Mesenchymal stem cell (in vitro differentiated cells and primary cell): ENCODE results near the gene ELK3.

Source experiments
- DNase-seq: peaks from one replicate; pipeline ENCODE4 v3.0.0-alpha.2; 2013
- H2AFZ ChIP-seq: one replicate; pipeline ENCODE4 v1.6.1; 2013; ENCODE audit warnings: low read depth, mild to moderate bottlenecking, control low read depth, inconsistent platforms, low read length, moderate library complexity
- H2AK5ac ChIP-seq: 2 replicates; pipeline ENCODE4 v1.6.1; 2013; ENCODE audit warnings: low read length, moderate library complexity, mild to moderate bottlenecking, inconsistent platforms; ENCODE audit not compliant: severe bottlenecking
- H2BK120ac ChIP-seq: one replicate; pipeline ENCODE4 v1.6.1; 2013; ENCODE audit warnings: low read depth, mild to moderate bottlenecking, inconsistent platforms, low read length, moderate library complexity
- H2BK12ac ChIP-seq, 2 experiments: one replicate each; pipeline ENCODE4 v1.6.1; 2013; ENCODE audit warnings: inconsistent platforms in 2 of 2, low read length in 2 of 2, mild to moderate bottlenecking in 2 of 2, moderate library complexity in 2 of 2, control low read depth in 1 of 2
- H2BK15ac ChIP-seq: one replicate; pipeline ENCODE4 v1.6.1; 2013; ENCODE audit warnings: mild to moderate bottlenecking, low read depth, inconsistent platforms; ENCODE audit not compliant: poor library complexity, severe bottlenecking
- H2BK5ac ChIP-seq: 2 replicates; pipeline ENCODE4 v1.6.1; 2013; ENCODE audit warnings: low read depth, mild to moderate bottlenecking, low read length, control low read depth, inconsistent platforms; ENCODE audit not compliant: poor library complexity, severe bottlenecking
- H3K14ac ChIP-seq, 2 experiments: one replicate each; pipeline ENCODE4 v1.6.1; 2013; ENCODE audit warnings: inconsistent platforms in 2 of 2, low read length in 2 of 2, control low read depth in 1 of 2, mild to moderate bottlenecking in 1 of 2, moderate library complexity in 1 of 2
- H3K18ac ChIP-seq, 2 experiments: one replicate each; pipeline ENCODE4 v1.6.1; 2013; ENCODE audit warnings: inconsistent platforms in 2 of 2, low read length in 2 of 2, control low read depth in 1 of 2, low read depth in 1 of 2, mild to moderate bottlenecking in 1 of 2
- H3K23ac ChIP-seq, 2 experiments: one replicate each; pipeline ENCODE4 v1.6.1; 2013; ENCODE audit warnings: inconsistent platforms in 2 of 2, low read length in 2 of 2, mild to moderate bottlenecking in 2 of 2, moderate library complexity in 2 of 2, control low read depth in 1 of 2
- H3K27ac ChIP-seq: 2 replicates; pipeline ENCODE4 v1.5.1; 2013; ENCODE audit warnings: mild to moderate bottlenecking, moderate library complexity, low read length, control low read depth, inconsistent platforms; ENCODE audit not compliant: poor library complexity, severe bottlenecking
- H3K27me3 ChIP-seq, 2 experiments: 2 replicates each; pipeline versions ENCODE4 v1.6.1 to v1.7.0; 2013; ENCODE audit warnings: low read length in 2 of 2, mild to moderate bottlenecking in 2 of 2, moderate library complexity in 2 of 2, control low read depth in 1 of 2, inconsistent platforms in 1 of 2; ENCODE audit not compliant: control insufficient read depth in 1 of 2, insufficient read depth in 1 of 2
- H3K36me3 ChIP-seq, 2 experiments: 2 replicates each; pipeline versions ENCODE4 v1.6.1 to v1.7.0; 2013; ENCODE audit warnings: low read length in 2 of 2, control low read depth in 1 of 2, inconsistent platforms in 1 of 2, low read depth in 1 of 2, mild to moderate bottlenecking in 1 of 2; ENCODE audit not compliant: insufficient read depth in 2 of 2, control insufficient read depth in 1 of 2
- H3K4ac ChIP-seq, 2 experiments: one replicate each; pipeline ENCODE4 v1.6.1; 2013; ENCODE audit warnings: inconsistent platforms in 2 of 2, low read length in 2 of 2, mild to moderate bottlenecking in 2 of 2, moderate library complexity in 2 of 2, control low read depth in 1 of 2, low read depth in 1 of 2
- H3K4me1 ChIP-seq: 2 replicates; pipeline ENCODE4 v1.6.1; 2013; ENCODE audit warnings: low read depth, low read length, control low read depth; ENCODE audit not compliant: control insufficient read depth, insufficient read depth
- H3K4me2 ChIP-seq: 2 replicates; pipeline ENCODE4 v1.6.1; 2013; ENCODE audit warnings: low read length, mild to moderate bottlenecking, inconsistent platforms; ENCODE audit not compliant: poor library complexity, severe bottlenecking
- H3K4me3 ChIP-seq, 2 experiments: 2 replicates each; pipeline versions ENCODE4 v1.5.1 to v1.7.0; 2013; ENCODE audit warnings: low read length in 2 of 2, mild to moderate bottlenecking in 2 of 2, control low read depth in 1 of 2, low read depth in 1 of 2; ENCODE audit not compliant: insufficient read depth in 1 of 2
- H3K79me1 ChIP-seq: replicated peaks from 2 replicates; pipeline ENCODE4 v1.6.1; 2013; ENCODE audit warnings: mild to moderate bottlenecking, control low read depth, low read length, inconsistent platforms; ENCODE audit not compliant: poor library complexity, severe bottlenecking
- H3K9ac ChIP-seq: 2 replicates; pipeline ENCODE4 v1.7.0; 2013; ENCODE audit warnings: mild to moderate bottlenecking, low read length, moderate library complexity
- H3K9me3 ChIP-seq: 2 replicates; pipeline ENCODE4 v1.7.0; 2013; ENCODE audit warnings: mild to moderate bottlenecking, low read length; ENCODE audit not compliant: control insufficient read depth
- H4K8ac ChIP-seq: one replicate; pipeline ENCODE4 v1.6.1; 2013; ENCODE audit warnings: inconsistent platforms, mild to moderate bottlenecking, low read length, moderate library complexity
- H4K91ac ChIP-seq: one replicate; pipeline ENCODE4 v1.6.1; 2013; ENCODE audit warnings: mild to moderate bottlenecking, low read length, inconsistent platforms
- WGBS: methylation state at CpG from one replicate; pipeline ENCODE4 v1.1.7; 2013; ENCODE audit warnings: mixed read lengths; 5-methylcytosine and 5-hydroxymethylcytosine counted together

The ELK3 gene

GRCh38 chr12:96297504-96297903 is 103.3 kb downstream of the ELK3 start:
- WGBS: 96% methylated on average over 2 of the region's 4 CpGs
- no peak overlapping the region for H3K27ac ChIP-seq
- no peaks in the 10 kb centered on the region for H3K27me3 ChIP-seq
- H2AK5ac ChIP-seq: no peak overlapping the region
- no peak overlapping the region for H4K8ac ChIP-seq
- no peak overlapping the region for H2BK120ac ChIP-seq
- no peak overlapping the region for H2BK15ac ChIP-seq
- peaks cover 5 to 85% of the 10 kb centered on the region in 2 experiments for H3K36me3 ChIP-seq
- no peak overlapping the region for H3K9ac ChIP-seq
- H3K23ac ChIP-seq: no peak overlapping the region
- no peak overlapping the region for H3K4ac ChIP-seq
- H3K4me1 ChIP-seq: peaks cover 1% of the 10 kb centered on the region
- H3K4me2 ChIP-seq: no peak overlapping the region
- H2AFZ ChIP-seq: no peak overlapping the region
- no peak overlapping the region for H3K18ac ChIP-seq
- no peak overlapping the region for H2BK5ac ChIP-seq
- H3K9me3 ChIP-seq: no peaks in the 10 kb centered on the region
- no peak overlapping the region for H3K4me3 ChIP-seq
- no peak overlapping the region for H4K91ac ChIP-seq
- H3K14ac ChIP-seq: no peak overlapping the region
- peaks cover 3% of the 10 kb centered on the region for H3K79me1 ChIP-seq
- H2BK12ac ChIP-seq: no peak overlapping the region
- DNase-seq: no peak

DNA sequence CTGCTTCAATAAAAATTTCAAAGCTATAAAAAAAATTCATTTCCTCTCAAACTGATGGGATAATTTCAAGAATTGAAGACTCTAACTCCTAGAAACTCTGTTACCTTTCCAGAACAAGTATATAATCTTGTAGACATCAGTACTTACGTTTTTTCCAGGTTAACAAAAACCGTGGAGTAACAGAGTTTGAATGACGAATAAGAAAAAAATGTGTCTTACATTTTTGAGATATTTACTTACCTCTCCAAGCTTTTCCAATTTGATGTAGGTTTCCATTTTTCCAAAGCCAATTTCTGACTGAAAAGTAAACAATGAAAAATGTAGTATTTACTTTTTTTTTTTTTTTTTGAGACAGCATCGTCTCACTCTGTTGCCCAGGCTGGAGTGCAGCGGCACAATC is 105.9 kb downstream of the ELK3 start:
- 100% methylated on average over 2 of the region's 5 CpGs for WGBS
- no peak for DNase-seq
- peaks cover 1% of the 10 kb centered on the region for H3K4me1 ChIP-seq
- H3K18ac ChIP-seq: no peak overlapping the region
- no peaks in the 10 kb centered on the region for H3K9me3 ChIP-seq
- H3K9ac ChIP-seq: no peak overlapping the region
- no peak overlapping the region for H4K91ac ChIP-seq
- H3K79me1 ChIP-seq: peaks cover 2% of the 10 kb centered on the region
- no peak overlapping the region for H2BK5ac ChIP-seq
- peaks cover 3 to 67% of the 10 kb centered on the region in 2 experiments for H3K36me3 ChIP-seq
- H3K27ac ChIP-seq: no peak overlapping the region
- no peak overlapping the region for H3K4ac ChIP-seq
- H3K4me3 ChIP-seq: no peak overlapping the region
- no peak overlapping the region for H2BK12ac ChIP-seq
- no peak overlapping the region for H3K4me2 ChIP-seq
- no peak overlapping the region for H4K8ac ChIP-seq
- no peak overlapping the region for H2BK120ac ChIP-seq
- no peaks in the 10 kb centered on the region for H3K27me3 ChIP-seq
- no peak overlapping the region for H2BK15ac ChIP-seq
- H2AK5ac ChIP-seq: no peak overlapping the region
- no peak overlapping the region for H2AFZ ChIP-seq
- H3K23ac ChIP-seq: no peak overlapping the region
- no peak overlapping the region for H3K14ac ChIP-seq

- H3K14ac ChIP-seq: no peak overlapping the region
- 100% methylated on average over 1 of the region's 4 CpGs for WGBS
- peaks cover 7% of the 10 kb centered on the region for H3K79me1 ChIP-seq
- H2AK5ac ChIP-seq: no peak overlapping the region
- no peak overlapping the region for H3K9ac ChIP-seq
- no peak overlapping the region for H2BK120ac ChIP-seq
- H2BK15ac ChIP-seq: no peak overlapping the region
- no peak overlapping the region for H2BK12ac ChIP-seq
- no peak overlapping the region for H3K4me3 ChIP-seq
- H2BK5ac ChIP-seq: no peak overlapping the region
- no peaks in the 10 kb centered on the region for H3K9me3 ChIP-seq
- DNase-seq: no peak
- no peak overlapping the region for H3K18ac ChIP-seq
- H3K27me3 ChIP-seq: no peaks in the 10 kb centered on the region
- H3K4me2 ChIP-seq: no peak overlapping the region
- peaks cover 1% of the 10 kb centered on the region for H3K4me1 ChIP-seq
- no peak overlapping the region for H3K27ac ChIP-seq
- H3K23ac ChIP-seq: no peak overlapping the region
- peaks cover 7 to 63% of the 10 kb centered on the region in 2 experiments for H3K36me3 ChIP-seq
- H4K8ac ChIP-seq: no peak overlapping the region
- H3K4ac ChIP-seq: no peak overlapping the region
- H2AFZ ChIP-seq: no peak overlapping the region
- H4K91ac ChIP-seq: no peak overlapping the region
These were observed 107.6 kb downstream of the ELK3 start for GRCh38 chr12:96301732-96302131.

GRCh38 chr12:96302687-96303310 is 108.6 kb downstream of the ELK3 start:
- 100% methylated on average over 1 of the region's 2 CpGs for WGBS
- H3K9ac ChIP-seq: no peak overlapping the region

More at GRCh38 chr12:96302687-96303310, 108.6 kb downstream of the ELK3 start:
- no peak overlapping the region for H3K14ac ChIP-seq
- no peak overlapping the region for H4K91ac ChIP-seq
- H3K79me1 ChIP-seq: peaks cover 7% of the 10 kb centered on the region
- H3K23ac ChIP-seq: no peak overlapping the region
- H3K9me3 ChIP-seq: no peaks in the 10 kb centered on the region
- H3K18ac ChIP-seq: no peak overlapping the region
- no peak overlapping the region for H2BK120ac ChIP-seq
- H3K4me3 ChIP-seq: no peak overlapping the region
- no peaks in the 10 kb centered on the region for H3K27me3 ChIP-seq
- no peak overlapping the region for H2AK5ac ChIP-seq
- H2AFZ ChIP-seq: no peak overlapping the region
- H4K8ac ChIP-seq: no peak overlapping the region
- H2BK12ac ChIP-seq: no peak overlapping the region
- peaks cover 1% of the 10 kb centered on the region for H3K4me1 ChIP-seq
- H3K36me3 ChIP-seq: peaks cover 9 to 58% of the 10 kb centered on the region in 2 experiments
- H3K4ac ChIP-seq: no peak overlapping the region
- no peak overlapping the region for H2BK5ac ChIP-seq
- no peak overlapping the region for H2BK15ac ChIP-seq
- H3K27ac ChIP-seq: no peak overlapping the region
- no peak for DNase-seq
- no peak overlapping the region for H3K4me2 ChIP-seq
